Kidney capillary endothelial cell (primary cell): ENCODE results near the gene DNAH17.

ENCODE experiments used
- DNase-seq: peaks from one replicate; pipeline ENCODE4 v3.0.0-alpha.2; 2018; ENCODE audit warnings: low spot score

The DNAH17 gene, protein sequence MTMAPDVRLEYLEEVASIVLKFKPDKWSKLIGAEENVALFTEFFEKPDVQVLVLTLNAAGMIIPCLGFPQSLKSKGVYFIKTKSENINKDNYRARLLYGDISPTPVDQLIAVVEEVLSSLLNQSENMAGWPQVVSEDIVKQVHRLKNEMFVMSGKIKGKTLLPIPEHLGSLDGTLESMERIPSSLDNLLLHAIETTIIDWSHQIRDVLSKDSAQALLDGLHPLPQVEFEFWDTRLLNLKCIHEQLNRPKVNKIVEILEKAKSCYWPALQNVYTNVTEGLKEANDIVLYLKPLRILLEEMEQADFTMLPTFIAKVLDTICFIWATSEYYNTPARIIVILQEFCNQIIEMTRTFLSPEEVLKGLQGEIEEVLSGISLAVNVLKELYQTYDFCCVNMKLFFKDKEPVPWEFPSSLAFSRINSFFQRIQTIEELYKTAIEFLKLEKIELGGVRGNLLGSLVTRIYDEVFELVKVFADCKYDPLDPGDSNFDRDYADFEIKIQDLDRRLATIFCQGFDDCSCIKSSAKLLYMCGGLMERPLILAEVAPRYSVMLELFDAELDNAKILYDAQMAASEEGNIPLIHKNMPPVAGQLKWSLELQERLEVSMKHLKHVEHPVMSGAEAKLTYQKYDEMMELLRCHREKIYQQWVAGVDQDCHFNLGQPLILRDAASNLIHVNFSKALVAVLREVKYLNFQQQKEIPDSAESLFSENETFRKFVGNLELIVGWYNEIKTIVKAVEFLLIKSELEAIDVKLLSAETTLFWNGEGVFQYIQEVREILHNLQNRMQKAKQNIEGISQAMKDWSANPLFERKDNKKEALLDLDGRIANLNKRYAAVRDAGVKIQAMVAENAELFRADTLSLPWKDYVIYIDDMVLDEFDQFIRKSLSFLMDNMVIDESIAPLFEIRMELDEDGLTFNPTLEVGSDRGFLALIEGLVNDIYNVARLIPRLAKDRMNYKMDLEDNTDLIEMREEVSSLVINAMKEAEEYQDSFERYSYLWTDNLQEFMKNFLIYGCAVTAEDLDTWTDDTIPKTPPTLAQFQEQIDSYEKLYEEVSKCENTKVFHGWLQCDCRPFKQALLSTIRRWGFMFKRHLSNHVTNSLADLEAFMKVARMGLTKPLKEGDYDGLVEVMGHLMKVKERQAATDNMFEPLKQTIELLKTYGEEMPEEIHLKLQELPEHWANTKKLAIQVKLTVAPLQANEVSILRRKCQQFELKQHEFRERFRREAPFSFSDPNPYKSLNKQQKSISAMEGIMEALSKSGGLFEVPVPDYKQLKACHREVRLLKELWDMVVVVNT (N-terminal part only)

DNA sequence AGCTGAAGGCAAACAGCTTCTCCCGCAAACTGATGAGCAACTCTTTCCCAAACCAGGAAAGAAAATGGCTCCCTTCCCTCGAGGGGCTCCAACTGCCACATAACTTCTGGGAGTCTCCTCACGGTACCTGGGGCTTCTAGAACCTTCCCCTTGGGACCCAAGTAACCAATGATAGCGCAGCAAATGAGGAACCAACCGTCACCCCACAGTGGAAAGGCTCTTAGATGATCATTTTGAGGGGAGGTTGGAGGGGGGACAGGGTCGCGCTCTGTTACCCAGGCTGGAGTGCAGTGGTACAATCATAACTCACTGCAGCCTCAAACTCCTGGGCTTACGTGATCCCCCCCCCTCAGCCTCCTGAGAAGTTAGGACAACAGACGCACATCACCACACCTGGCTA lies at the start of gene DNAH17:
TSS of gene DNAH17 (minus strand) at position 101 of the 400 bp plus-strand sequence. CDS start 2,339 bp downstream, outside the sequence.
- DNase-seq = no peak

DNA sequence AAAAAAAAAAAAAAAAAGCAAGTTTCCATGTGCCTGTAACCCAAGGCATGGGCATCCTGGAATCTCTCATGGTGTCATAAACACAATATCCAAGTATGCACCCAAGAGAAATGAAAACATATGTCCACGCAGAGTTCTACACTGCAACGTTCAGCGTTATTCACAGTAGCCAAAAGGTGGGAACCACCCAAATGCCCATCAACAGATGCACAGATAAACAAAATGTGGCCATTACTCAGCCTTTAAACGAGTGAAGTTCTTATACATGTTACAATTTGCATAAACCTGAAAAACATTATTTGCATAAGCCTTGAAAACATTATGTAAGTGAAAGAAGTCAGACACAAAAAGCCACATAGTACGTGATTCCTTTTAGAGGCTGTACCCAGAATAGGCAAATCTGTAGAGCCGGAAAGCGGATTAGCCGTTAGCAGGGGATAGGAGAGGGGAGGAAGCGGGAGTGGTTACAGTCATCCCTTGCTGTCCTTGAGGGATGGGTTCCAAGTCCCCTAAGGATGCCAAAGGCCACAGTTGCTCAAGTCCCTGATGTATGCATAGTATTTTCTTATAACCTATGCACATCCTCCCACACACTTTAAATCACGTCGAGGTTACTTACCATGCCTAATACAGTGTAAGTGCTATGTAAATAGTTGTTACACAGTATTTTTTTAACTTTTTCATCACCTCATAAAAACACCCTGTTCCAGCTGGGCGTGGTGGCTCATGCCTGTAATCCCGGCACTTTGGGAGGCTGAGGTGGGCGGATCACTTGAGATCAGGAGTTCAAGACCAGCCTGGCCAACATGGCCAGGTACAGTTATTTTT lies 47.3 kb upstream of the DNAH17 start:
- DNase-seq = no peak

DNA sequence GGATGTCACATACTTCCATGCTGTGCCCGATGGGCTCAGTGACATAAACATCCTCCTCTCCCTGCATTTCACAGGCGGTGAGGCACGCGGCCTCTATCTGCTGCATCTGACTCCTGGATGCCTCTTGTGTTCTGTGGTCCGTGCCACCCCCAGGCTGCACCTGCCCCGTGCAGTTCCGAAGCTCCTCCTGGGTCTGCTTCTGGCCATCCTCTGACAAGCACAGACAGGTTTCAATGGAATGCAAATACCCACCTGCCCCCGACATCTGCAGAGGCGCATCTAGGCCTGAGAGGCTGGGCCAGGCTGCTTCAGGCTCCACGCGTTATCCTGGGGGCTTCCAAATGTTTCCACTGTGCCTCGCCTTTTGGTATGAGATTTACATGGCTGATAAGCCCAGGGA lies 46.3 kb upstream of the DNAH17 start:
- DNase-seq = no peak

DNA sequence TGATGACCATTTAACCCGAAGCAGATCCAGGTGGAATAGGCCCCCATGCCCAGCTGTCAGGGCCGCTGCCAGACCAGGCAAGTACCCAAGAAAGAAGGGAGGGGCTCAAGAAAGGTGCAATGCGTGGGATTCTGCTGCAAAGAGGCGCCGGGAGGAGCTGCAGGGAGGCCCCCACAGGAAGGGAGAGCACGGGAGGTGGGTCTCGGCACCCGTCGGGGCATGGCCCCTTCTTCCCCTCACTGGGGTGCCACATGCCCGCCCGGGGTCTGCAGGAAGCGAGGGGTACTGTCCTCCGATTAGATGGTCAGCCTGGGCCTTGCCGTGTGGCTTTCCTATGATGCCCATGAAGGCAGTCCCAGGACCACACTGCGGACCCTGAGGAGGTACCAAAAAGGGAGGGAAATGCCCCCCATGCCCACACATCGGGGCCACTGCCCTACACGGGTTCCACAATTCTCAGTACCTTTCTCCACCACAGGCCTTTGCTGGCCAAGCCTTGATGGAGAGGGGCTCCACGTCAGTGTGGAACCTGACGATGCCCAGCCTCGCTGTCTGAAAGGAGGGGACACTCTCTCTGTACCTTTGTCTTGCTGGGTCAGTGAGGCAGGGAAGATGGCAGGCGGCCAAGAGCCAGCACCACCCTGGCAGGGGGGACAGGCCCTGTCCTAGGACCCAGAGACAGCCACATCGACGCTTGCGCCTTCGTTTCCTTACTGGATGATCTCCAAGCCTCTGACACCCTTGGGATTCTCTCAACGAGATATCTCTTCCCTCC lies 45.5 kb upstream of the DNAH17 start:
- no peak for DNase-seq

DNA sequence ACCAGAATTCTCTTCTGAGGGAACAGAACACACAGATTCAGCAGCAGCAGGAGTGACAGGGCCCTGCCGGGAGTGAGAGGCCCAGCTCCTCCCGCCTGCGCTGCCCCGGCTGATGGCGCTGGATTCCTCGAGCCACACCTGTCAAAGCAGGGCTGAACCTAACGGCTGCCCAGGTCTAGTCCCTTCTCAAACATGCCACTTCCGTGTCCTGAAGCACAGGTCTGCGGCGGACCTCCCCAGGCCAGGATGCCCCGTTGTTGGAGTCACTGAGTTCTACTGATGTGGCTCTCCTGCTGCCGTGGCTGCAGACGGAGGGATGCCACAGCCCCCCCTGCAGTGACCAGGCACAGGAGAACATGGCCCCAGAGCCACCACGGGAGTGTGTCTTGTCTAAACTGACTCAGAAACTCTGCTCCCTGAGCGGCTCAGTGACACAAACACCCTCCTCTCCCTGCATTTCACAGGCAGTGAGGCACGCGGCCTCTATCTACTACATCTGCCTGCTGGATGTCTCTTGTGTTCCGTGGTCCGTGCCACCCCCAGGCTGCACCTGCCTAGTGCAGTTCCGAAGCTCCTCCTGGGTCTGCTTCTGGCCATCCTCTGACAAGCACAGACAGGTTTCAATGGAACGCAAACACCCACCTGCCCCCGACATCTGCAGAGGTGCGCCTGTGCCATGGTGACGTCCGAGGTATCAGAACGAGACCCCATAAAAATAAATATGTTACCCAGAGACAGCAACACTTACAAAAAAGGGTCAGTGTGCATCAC lies 44.7 kb upstream of the DNAH17 start:
- DNase-seq = no peak

DNA sequence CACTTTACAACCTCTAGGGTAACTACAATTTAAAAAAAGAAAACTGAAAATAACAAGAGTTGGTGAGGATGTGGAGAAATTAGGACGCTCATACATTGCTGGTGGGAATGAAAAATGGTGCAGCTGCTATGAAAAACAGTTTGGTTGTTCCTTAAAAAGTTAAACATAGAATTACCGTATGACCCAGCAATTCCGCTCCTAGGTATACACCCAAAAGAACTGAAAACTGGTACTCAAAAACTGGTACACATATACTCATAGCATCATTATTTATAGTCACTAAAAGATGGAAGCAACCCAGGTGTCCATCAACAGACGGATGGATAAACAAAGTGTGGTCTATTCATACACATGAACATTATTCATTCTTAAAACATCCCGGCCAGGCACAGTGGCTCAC lies 42.9 kb upstream of the DNAH17 start:
- DNase-seq = no peak

DNA sequence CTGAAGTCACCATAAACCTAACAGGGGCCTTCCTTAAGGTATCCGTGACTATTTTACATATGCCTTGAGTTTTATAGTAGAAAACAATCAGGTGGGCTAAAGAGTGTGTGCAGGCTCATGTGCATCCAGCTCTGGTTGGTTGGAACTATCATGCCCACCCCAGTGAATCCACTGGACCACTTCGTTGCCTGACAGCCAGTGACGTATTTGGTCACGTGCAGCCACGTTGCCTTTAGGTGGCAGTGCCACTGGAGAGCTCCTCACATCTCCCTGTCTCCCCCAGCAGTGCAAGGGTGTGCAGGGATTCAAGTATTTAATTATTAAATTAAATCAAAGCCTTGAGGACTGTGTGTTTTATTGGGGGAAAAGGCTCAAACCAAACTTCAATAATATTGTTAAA lies 42.1 kb upstream of the DNAH17 start:
- DNase-seq = no peak

DNA sequence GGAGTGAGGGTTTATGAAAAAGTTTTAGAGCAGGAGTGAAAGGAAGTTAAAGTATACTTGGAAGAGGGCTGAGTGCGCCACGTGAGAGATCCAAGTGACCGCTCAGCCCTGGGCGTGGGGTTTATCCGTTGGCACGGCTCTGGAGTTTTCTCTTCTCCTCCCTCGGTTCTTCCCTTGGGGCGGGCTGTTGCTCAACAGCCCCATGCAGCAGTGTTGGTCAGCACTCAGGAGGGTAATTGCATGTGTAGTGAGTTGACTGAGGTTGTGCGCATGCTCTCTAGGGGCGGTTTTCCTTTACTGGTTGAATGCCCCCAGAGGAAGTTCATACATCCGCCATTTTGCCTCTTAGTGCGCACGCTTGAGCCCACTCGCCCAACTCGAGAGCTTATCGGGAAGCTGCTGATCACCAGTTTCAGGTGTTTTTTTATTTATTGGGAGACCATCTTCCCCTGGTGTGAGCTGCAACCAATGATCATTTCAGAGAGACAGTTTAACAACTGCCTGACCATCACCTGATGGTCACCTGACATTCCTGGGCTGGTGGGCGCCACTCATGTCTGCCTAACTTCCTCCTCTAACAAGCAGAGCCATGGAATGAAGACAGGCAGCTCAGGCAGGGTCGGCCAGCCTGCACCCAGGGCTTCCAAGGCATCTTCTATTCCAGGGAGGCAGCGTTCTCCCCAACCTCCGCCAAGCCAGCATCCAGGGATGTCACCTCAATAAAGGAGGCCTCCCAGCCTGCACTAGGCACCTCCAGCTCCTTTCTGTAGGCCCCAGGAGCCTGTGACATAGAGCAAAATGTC lies 41.3 kb upstream of the DNAH17 start:
- DNase-seq = no peak

DNA sequence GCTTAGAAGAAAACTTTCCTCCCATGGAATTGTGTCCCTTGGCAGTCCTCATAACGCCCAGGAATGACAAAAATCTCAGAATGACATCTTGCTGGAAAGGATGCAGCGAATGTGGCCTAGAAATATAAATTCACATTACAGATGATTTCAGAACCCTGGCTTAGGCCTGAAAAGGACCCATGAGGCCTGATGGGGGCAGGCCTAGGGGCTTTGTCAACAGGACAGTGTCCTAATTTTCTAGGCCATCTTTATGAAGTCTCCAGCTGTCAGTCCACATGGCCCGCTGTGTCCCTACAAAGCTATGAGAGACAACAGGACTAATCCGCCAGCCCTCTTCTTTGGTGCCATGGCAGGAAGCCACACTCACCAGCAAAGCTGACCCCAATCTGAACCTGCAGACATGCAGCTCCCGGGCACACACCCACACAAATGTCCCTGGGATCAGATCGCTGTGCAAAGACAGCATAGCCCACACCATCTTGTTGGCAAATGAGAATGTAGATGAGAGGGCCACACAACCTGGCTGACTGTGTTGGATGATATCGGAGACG lies 40.4 kb upstream of the DNAH17 start:
- DNase-seq = no peak

DNA sequence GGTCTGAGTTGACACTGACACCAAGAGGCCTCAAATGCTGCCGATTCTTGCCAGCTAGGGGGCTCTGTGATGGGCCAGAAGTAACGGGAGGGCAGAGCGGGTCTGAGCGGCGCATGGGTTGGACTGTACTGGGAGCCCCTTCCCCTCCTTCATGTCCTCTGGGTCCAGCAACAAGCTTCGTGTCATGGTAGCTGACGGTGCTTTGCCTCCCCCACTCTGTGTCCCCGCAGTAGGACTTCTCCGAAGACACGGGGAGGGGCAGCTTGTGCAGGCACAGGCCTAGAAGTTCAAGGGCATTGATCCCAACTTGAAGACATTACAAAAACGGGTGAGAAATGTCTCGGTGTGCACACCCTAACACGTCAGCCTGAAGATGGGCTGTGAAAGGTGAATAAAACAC lies 39.8 kb upstream of the DNAH17 start:
- no peak for DNase-seq

DNA sequence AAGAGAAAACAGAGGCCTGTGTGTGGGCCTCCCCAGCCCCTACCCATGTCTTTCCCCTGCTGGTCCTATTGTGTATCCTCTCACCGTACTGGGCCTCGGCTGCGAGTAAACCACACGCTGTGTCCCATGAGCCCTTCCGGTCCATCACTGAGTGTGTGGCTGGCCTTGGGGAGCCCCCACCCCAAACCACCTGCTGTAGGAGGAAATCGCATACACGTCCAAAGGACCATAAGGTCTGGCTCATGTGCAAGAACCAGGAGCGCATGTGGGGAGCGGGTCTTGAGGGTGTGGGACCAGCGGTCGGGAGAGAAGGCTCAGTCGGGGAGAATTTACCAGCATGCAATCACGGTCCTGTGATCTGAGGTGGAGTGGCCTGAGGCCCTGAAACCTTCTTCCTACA lies 38.4 kb upstream of the DNAH17 start:
- DNase-seq = no peak

DNA sequence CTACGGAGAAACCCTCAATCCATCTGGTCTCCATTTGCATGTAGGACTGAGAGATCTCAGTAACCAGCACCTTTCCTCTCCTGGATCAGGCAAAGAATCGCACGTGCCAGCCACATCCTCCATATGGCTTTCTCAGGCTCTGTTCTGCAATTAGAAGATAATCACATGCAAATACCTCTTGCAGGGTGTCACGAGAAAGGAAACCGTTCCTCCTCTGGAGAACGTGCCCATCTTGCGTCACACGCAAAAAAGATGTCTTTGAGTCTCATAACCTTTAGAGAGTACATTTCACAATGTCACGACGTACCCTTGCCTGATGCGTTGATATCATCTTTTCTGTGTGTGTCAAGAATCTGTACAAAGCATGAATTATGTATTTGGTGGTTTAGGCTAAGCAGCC lies 36.2 kb upstream of the DNAH17 start:
- no peak for DNase-seq

DNA sequence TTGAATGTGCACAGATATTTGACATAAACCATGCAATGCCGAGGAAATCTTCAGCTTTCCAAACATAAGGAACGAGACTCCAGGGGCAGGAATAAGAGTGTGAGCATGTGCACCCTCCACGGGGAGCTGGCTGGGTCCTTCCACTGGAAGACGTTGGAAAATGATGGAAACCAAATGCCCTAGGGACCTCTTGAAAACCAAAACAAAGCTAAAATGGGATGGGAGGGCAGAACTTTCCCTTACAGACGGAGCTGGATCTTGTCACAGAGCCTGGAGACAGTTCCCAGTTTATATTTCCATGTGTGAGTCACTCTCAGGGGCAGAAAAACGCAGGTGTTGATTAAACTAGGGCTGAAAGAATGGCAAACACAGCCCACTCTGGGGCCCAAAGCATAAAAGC lies 34.4 kb upstream of the DNAH17 start:
- no peak for DNase-seq

DNA sequence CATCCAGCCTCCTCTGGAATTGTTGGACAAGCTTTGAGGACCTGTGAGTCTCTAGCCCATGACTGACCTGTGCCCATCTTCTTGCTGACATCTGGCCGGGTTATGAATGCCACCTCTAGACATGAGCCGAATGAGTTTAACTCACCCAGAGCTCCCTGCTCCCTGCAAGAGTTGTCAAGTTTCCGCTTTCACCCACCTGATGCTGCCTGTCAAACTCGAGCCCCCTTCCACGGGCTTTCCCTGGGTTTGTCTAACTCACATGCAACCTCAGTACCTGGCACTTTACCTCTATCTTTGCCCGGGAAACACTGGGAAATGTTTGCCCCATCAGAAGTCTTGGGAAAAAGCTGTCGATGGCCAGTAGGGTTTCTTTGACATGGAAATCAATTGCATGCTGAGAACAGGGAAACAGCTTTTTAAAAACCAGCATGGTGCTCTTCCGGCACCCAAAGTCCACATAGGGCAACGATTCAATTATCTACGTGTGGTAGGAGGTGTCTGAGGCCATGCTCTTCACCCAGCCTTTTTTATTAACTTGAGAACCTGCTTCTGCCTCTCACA lies 33.8 kb upstream of the DNAH17 start:
- no peak for DNase-seq

DNA sequence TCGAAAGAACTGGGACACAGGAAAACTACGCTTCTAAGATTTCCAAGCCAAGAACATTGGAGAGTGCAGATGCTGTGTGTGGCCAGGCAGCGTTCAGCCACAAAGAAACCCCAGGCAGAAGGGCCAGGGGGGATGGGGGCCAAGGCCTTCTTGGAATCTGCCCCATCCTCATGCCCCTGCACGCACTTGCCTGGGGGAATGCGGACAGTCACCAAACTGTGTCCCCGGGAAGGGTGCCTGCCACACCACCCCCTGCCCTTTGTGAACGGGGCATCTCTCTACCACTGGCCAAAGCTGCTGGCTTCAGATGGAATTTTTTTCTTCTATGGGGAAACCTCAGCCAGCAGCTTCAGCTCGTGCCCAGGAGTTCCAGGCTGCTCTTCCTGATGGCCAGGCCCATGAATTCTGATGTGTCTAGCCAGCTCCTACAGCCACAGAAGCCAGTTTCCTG lies 32.0 kb upstream of the DNAH17 start:
- no peak for DNase-seq

DNA sequence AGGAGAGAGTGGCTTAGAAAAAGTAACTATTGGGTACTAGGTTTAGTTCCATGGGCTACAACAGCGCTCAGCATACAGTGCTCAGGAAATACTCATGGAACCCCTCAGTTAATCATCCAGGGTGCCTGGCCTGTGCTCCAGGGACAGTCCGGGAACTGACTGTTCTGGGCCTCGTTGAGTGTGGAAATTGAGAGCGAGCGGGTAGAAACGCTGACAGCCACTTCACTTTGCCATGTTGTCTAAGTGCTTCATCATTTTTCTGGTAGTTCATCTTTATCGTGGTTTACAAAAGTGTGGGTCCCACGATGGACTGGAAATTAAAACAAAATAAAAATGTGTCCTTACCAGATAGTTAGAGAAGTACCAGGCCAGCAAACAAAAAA lies 31.6 kb upstream of the DNAH17 start:
- no peak for DNase-seq

DNA sequence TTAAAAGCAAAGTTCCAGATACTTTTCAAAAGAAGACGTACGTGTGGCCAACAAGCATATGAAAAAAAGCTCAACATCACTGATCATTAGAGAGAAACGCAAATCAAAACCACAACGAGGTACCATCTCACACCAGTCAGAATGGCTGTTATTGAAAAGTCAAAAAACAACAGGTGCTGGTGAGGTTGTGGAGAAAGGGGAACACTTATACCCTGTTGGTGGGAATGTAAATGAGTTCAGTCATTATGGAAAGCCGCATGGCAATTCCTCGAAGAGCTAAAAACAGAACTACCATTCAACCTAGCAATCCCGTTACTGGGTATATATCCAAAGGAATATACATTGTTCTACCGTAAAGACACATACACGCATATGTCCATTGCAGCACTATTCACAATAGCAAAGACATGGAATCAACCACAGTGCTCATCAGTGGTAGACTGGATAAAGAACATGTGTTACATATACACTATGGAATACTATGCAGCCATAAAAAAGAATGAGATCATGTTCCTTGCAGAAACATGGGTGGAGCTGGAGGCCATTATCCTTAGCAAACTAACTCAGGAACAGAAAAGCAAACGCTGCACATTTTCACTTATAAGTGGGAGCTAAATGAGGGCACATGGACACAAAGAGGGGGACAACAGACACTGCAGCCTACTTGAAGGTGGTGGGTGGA lies 31.1 kb upstream of the DNAH17 start:
- DNase-seq = no peak

DNA sequence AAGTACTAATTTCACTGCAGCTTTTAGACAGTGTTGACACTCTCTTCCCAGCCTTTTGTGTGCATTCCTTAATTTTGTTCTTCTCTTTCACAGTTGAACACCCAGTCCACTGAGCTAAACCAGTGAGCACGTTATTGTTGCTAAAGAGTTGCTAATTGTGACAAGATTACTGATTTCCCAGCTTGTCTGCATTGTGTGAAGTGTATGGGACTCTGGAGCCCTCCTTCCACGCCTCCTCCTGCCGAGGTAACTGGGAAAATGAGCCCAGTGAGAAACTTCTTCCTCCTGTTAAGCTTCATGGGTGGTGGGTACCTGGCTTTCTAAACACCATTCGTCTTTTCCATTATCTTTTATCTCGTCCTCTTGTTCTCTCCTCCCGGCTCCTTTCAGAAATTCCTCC lies 29.8 kb upstream of the DNAH17 start:
- no peak for DNase-seq
